HepG2 (cell line): Measurements from ENCODE around the gene MYH9. TPM values are rescaled to one million over a fixed set of nuclear protein-coding genes. Genes with fewer than 3 reads are reported as not detected.

ENCODE experiments used
- AGO1 ChIP-seq: fragments of 200-400 bp; formaldehyde crosslinking; IDR thresholded peaks from 2 replicates; pipeline ENCODE4 v1.6.1; 2017; ENCODE audit warnings: mild to moderate bottlenecking, low read depth, low read length, moderate library complexity; ENCODE audit not compliant: poor library complexity, severe bottlenecking
- ATF1 ChIP-seq: IDR thresholded peaks from 2 replicates; pipeline ENCODE4 v1.6.1; 2016; ENCODE audit warnings: mild to moderate bottlenecking, control low read depth
- HNF4G ChIP-seq, 2 experiments: sonication (generic) in 1 of 2; formaldehyde crosslinking in 1 of 2; IDR thresholded peaks; 2 replicates each; pipeline versions ENCODE4 v1.4.0 to v1.6.1; 2011 to 2020; ENCODE audit warnings: borderline replicate concordance in 2 of 2, low read depth in 2 of 2, mild to moderate bottlenecking in 2 of 2, low read length in 1 of 2, missing genetic modification reagents in 1 of 2, moderate library complexity in 1 of 2
- HNRNPL ChIP-seq: fragments of 200-400 bp; formaldehyde crosslinking; IDR thresholded peaks from 2 replicates; pipeline ENCODE4 v1.6.1; 2017; ENCODE audit warnings: mild to moderate bottlenecking, low read depth, low read length
- IRF2 ChIP-seq: IDR thresholded peaks from 2 replicates; pipeline ENCODE4 v1.6.1; 2018; ENCODE audit warnings: missing genetic modification reagents, missing compliant biosample characterization
- ISX ChIP-seq: sonication (generic); formaldehyde crosslinking; conservative IDR thresholded peaks from 2 replicates; pipeline ENCODE4 v1.5.0; 2020; ENCODE audit warnings: missing genetic modification reagents
- MED1 ChIP-seq: sonication (generic); formaldehyde crosslinking; IDR thresholded peaks from 2 replicates; pipeline ENCODE4 v1.4.0; 2020; ENCODE audit warnings: missing genetic modification reagents
- MZF1 ChIP-seq: sonication (generic); formaldehyde crosslinking; IDR thresholded peaks from 2 replicates; pipeline ENCODE4 v1.8.1; 2023; ENCODE audit warnings: mild to moderate bottlenecking, missing genetic modification reagents, borderline replicate concordance
- NFE2 ChIP-seq: sonication (generic); formaldehyde crosslinking; IDR thresholded peaks from 2 replicates; pipeline ENCODE4 v1.4.0; 2020; ENCODE audit warnings: missing genetic modification reagents
- NFKB2 ChIP-seq: sonication (generic); formaldehyde crosslinking; IDR thresholded peaks from 2 replicates; pipeline ENCODE4 v1.4.0; 2020; ENCODE audit warnings: missing genetic modification reagents, borderline replicate concordance
- NFKBIZ ChIP-seq: IDR thresholded peaks from 2 replicates; pipeline ENCODE4 v1.6.1; 2018; ENCODE audit warnings: missing genetic modification reagents, missing compliant biosample characterization
- PHF20 ChIP-seq: sonication (generic); formaldehyde crosslinking; IDR thresholded peaks from 2 replicates; pipeline ENCODE4 v1.5.0; 2020; ENCODE audit warnings: mild to moderate bottlenecking, missing genetic modification reagents
- POLR2A ChIP-seq, 2 experiments: IDR thresholded peaks; 2 replicates each; pipeline ENCODE4 v1.6.1; 2011; ENCODE audit warnings: low read depth in 2 of 2, low read length in 2 of 2, mild to moderate bottlenecking in 1 of 2, moderate library complexity in 1 of 2; ENCODE audit not compliant: insufficient read depth in 1 of 2
- SIN3B ChIP-seq: fragments of 150-350 bp; IDR thresholded peaks from 2 replicates; pipeline ENCODE4 v1.6.1; 2014; ENCODE audit warnings: low read length
- SRF ChIP-seq: IDR thresholded peaks from 2 replicates; pipeline ENCODE4 v1.6.1; 2011; ENCODE audit warnings: mild to moderate bottlenecking, low read depth, low read length, moderate library complexity
- ZBTB20 ChIP-seq: sonication (generic); formaldehyde crosslinking; IDR thresholded peaks from 2 replicates; pipeline ENCODE4 v1.8.1; 2023; ENCODE audit warnings: missing genetic modification reagents, low read depth, mild to moderate bottlenecking, borderline replicate concordance
- ZNF225 ChIP-seq: sonication (generic); formaldehyde crosslinking; IDR thresholded peaks from 2 replicates; pipeline ENCODE4 v1.4.0; 2020; ENCODE audit warnings: mild to moderate bottlenecking, missing genetic modification reagents
- ZNF275 ChIP-seq: sonication (generic); formaldehyde crosslinking; IDR thresholded peaks from 2 replicates; pipeline ENCODE4 v1.8.0; 2022; ENCODE audit warnings: missing genetic modification reagents, mild to moderate bottlenecking, inconsistent platforms, borderline replicate concordance
- ZNF350 ChIP-seq: sonication (generic); formaldehyde crosslinking; IDR thresholded peaks from 2 replicates; pipeline ENCODE4 v1.4.0; 2020; ENCODE audit warnings: mild to moderate bottlenecking, low read depth, missing genetic modification reagents, borderline replicate concordance
- ZNF382 ChIP-seq: sonication (generic); formaldehyde crosslinking; IDR thresholded peaks from 2 replicates; pipeline ENCODE4 v1.5.0; 2020; ENCODE audit warnings: missing genetic modification reagents, mild to moderate bottlenecking, borderline replicate concordance
- ZNF547 ChIP-seq: sonication (generic); formaldehyde crosslinking; IDR thresholded peaks from 2 replicates; pipeline ENCODE4 v1.5.1; 2020; ENCODE audit warnings: mild to moderate bottlenecking, missing genetic modification reagents
- ZNF616 ChIP-seq: sonication (generic); formaldehyde crosslinking; IDR thresholded peaks from 2 replicates; pipeline ENCODE4 v1.5.0; 2020; ENCODE audit warnings: low read depth, mild to moderate bottlenecking, missing genetic modification reagents
- ZNF670 ChIP-seq: sonication (generic); formaldehyde crosslinking; IDR thresholded peaks from 2 replicates; pipeline ENCODE4 v1.8.0; 2022; ENCODE audit warnings: mild to moderate bottlenecking, missing genetic modification reagents, borderline replicate concordance
- ZNF704 ChIP-seq: sonication (generic); formaldehyde crosslinking; IDR thresholded peaks from 2 replicates; pipeline ENCODE4 v1.8.1; 2023; ENCODE audit warnings: mild to moderate bottlenecking, inconsistent platforms, moderate library complexity, missing genetic modification reagents, borderline replicate concordance
- ZNF83 ChIP-seq: sonication (generic); formaldehyde crosslinking; IDR thresholded peaks from 2 replicates; pipeline ENCODE4 v1.4.0; 2020; ENCODE audit warnings: missing genetic modification reagents, mild to moderate bottlenecking, borderline replicate concordance
- polyA plus RNA-seq, 8 experiments: library from polyadenylated mRNA; depleted of rRNA in 3 of 8; stranded (reverse) in 7 of 8; unstranded in 1 of 8; fragments of >200 nt; fragmentation: Illumina TruSeq in 4 of 8; extraction: Trizol in 4 of 8; gene quantifications; 2 replicates each; pipeline versions ENCODE4 v1.2.1 to v1.2.3, GENCODE V29; 2011 to 2016; ENCODE audit warnings: low read depth in 4 of 8, missing spikeins in 1 of 8, mixed read lengths in 1 of 8; ENCODE audit not compliant: insufficient read depth in 1 of 8
- total RNA-seq, 5 experiments: library from RNA; depleted of rRNA; stranded (reverse); fragments of >200 nt; fragmentation: Illumina TruSeq; extraction: Trizol; gene quantifications; 2 replicates each; pipeline ENCODE4 v1.2.3, GENCODE V29; 2016; ENCODE audit warnings: low read depth in 1 of 5
- TF ChIP-seq, protein P1 (sequence below): sonication (generic); formaldehyde crosslinking; IDR thresholded peaks from 2 replicates; pipeline ENCODE4 v1.8.1; 2023; ENCODE audit warnings: mild to moderate bottlenecking, missing genetic modification reagents, borderline replicate concordance
- TF ChIP-seq, protein P2 (sequence below), 2 experiments: fragments of 450-650 bp in 1 of 2; sonication (generic) in 1 of 2; formaldehyde crosslinking; IDR thresholded peaks; 2 replicates each; pipeline versions ENCODE4 v1.5.0 to v1.8.0; 2020 to 2022; ENCODE audit warnings: mild to moderate bottlenecking in 1 of 2, missing genetic modification reagents in 1 of 2

The MYH9 gene
- total and polyA plus RNA-seq, 2 of the 13 experiments (the other 11 are each of a cell fraction or from before 2014, with no cell fraction given): 50.7 to 98.5 TPM

- TF ChIP-seq ATF1 (CRISPR knock-in tag) (peak; percentile 67; the same call in 1 of the 2 replicates), SRF (no peak), POLR2A (IDR thresholded peaks at IDR 0.05; ENCODE audit: insufficient read depth in 1 of 2, low read depth in 2 of 2, low read length in 2 of 2) (peak; percentile 48 to 57; a peak in 3 of 4 replicates), ZNF83 (CRISPR knock-in tag) (no peak), MZF1 (CRISPR knock-in tag) (no peak), HNF4G (IDR thresholded peaks at IDR 0.05; ENCODE audit: borderline replicate concordance, low read depth, low read length) (peak; percentile 86), HNF4G (CRISPR knock-in tag; IDR thresholded peaks at IDR 0.05; ENCODE audit: borderline replicate concordance, low read depth) (peak; percentile 88; the same call in 1 of the 2 replicates), ZNF382 (CRISPR knock-in tag) (no peak), ZNF616 (CRISPR knock-in tag) (no peak), NFKBIZ (CRISPR knock-in tag) (peak; percentile 85; the same call in 1 of the 2 replicates), NFKB2 (no peak), ZNF704 (CRISPR knock-in tag) (no peak), ZNF275 (no peak; the same call in 1 of the 2 replicates), NFE2 (CRISPR knock-in tag) (no peak), ZNF225 (no peak), MED1 (CRISPR knock-in tag) (peak; percentile 98), SIN3B (no peak), IRF2 (CRISPR knock-in tag) (peak; percentile 95), ISX (no peak), ZNF670 (CRISPR knock-in tag) (peak; percentile 66; the same call in 1 of the 2 replicates), ZBTB20 (0 out of 2 replicates have a peak, but pooled peaks have one; percentile 67), HNRNPL (0 out of 2 replicates have a peak, but pooled peaks have one; percentile 62), PHF20 (CRISPR knock-in tag) (no peak), AGO1 (no peak), ZNF350 (CRISPR knock-in tag) (peak; percentile 95), ZNF547 (CRISPR knock-in tag) (0 out of 2 replicates have a peak, but pooled peaks have one; percentile 35)
- TF ChIP-seq, protein P1, sequence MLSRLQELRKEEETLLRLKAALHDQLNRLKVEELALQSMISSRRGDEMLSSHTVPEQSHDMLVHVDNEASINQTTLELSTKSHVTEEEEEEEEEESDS (CRISPR knock-in tag): no peak
- TF ChIP-seq, protein P2, sequence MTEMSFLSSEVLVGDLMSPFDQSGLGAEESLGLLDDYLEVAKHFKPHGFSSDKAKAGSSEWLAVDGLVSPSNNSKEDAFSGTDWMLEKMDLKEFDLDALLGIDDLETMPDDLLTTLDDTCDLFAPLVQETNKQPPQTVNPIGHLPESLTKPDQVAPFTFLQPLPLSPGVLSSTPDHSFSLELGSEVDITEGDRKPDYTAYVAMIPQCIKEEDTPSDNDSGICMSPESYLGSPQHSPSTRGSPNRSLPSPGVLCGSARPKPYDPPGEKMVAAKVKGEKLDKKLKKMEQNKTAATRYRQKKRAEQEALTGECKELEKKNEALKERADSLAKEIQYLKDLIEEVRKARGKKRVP (CRISPR knock-in tag; IDR thresholded peaks at IDR 0.05): peak in 1 of 2 experiments; percentile 68; a peak in 1 of 4 replicates
Measured at GRCh38 chr22:36419177-36419911, 31.6 kb upstream of the MYH9 start (continued).
